K562 (cell line): ENCODE measurements around the gene DAPK1. TPM values are rescaled to one million over a fixed set of nuclear protein-coding genes. Genes with fewer than 3 reads are reported as not detected.
A peak's percentile ranks its signal among the peaks of the same experiment; 100 is the strongest.

Source experiments
- ATAC-seq: fragments of 200-7000 bp; cut with Tn5 transposase; 3 replicates; pipeline ENCODE4 v1.9.1; 2020; ENCODE audit warnings: moderate library complexity
- BruUV-seq: library from RNA; stranded (reverse); fragments of 400-500 nt; replicated peaks from 2 replicates; lab custom pipeline; 2021; lab: Mats Ljungman, UMichigan
- CTCF ChIA-PET: fragments of 300-600 bp; formaldehyde crosslinking; extraction: SDS; loops from one replicate; lab custom pipeline; 2021; ENCODE audit warnings: low intra/inter-chr PET ratio; lab: Yijun Ruan, JAX
- POLR2A ChIA-PET: fragments of 300-600, 350-650 bp; sonication (Branson Sonifier 250); formaldehyde crosslinking; extraction: SDS; loops from one replicate; lab custom pipeline; 2021; ENCODE audit warnings: antibody characterized with exemption, inconsistent platforms; lab: Yijun Ruan, JAX
- DNase-seq, 4 experiments: peaks; one replicate each; pipeline versions ENCODE4 v3.0.0 to v3.0.0-alpha.2; 2011 to 2018; ENCODE audit warnings: low spot score in 3 of 4, mixed read lengths in 3 of 4; ENCODE audit errors: extremely low read depth in 1 of 4
- FAIRE-seq: peaks from 2 replicates; lab custom pipeline; 2011; peaks lifted over from hg19 to GRCh38; lab: Jason Lieb, UNC
- H2AFZ ChIP-seq: 2 replicates; pipeline ENCODE4 v1.6.0; 2011; ENCODE audit warnings: low read depth, low read length, control low read depth, inconsistent platforms
- H3K27ac ChIP-seq: fragments of 200-600 bp; 3 replicates; pipeline ENCODE4 v1.8.0; 2011; ENCODE audit warnings: low read depth, mild to moderate bottlenecking, control low read depth, inconsistent platforms, low read length, moderate library complexity, mixed read lengths; ENCODE audit errors: extremely low read depth
- H3K27me3 ChIP-seq, 2 experiments: fragments of 300-600 bp in 1 of 2; 2 replicates in 1 of 2; 3 replicates in 1 of 2; pipeline versions ENCODE4 v1.6.0 to v1.8.0; 2011; ENCODE audit warnings: inconsistent platforms in 2 of 2, low read length in 2 of 2, mild to moderate bottlenecking in 1 of 2, mixed read lengths in 1 of 2, moderate library complexity in 1 of 2; ENCODE audit not compliant: control insufficient read depth in 2 of 2, insufficient read depth in 2 of 2
- H3K36me3 ChIP-seq: fragments of 300-600 bp; 3 replicates; pipeline ENCODE4 v1.8.0; 2011; ENCODE audit warnings: mild to moderate bottlenecking, low read length, inconsistent platforms; ENCODE audit not compliant: control insufficient read depth, insufficient read depth
- H3K4me1 ChIP-seq, 2 experiments: fragments of 200-600 bp in 1 of 2; replicated peaks in 1 of 2; 2 replicates in 1 of 2; 3 replicates in 1 of 2; pipeline versions ENCODE4 v1.5.1 to v1.8.0; 2011; ENCODE audit warnings: inconsistent platforms in 2 of 2, low read length in 2 of 2, mild to moderate bottlenecking in 1 of 2, mixed read lengths in 1 of 2, moderate library complexity in 1 of 2; ENCODE audit not compliant: control insufficient read depth in 2 of 2, insufficient read depth in 2 of 2
- H3K4me2 ChIP-seq: 2 replicates; pipeline ENCODE4 v1.6.1; 2011; ENCODE audit warnings: low read length, control low read depth, inconsistent platforms, mixed read lengths; ENCODE audit not compliant: insufficient read depth
- H3K4me3 ChIP-seq: fragments of 200-600 bp; sonication (generic), shearing (Covaris generic); 2 replicates; pipeline ENCODE4 v1.5.1; 2016; ENCODE audit warnings: control low read depth, inconsistent platforms
- H3K79me2 ChIP-seq: fragments of 200-600 bp; 3 replicates; pipeline ENCODE4 v1.8.0; 2011; ENCODE audit warnings: low read length, inconsistent platforms; ENCODE audit not compliant: control insufficient read depth, insufficient read depth
- H3K9ac ChIP-seq, 2 experiments: 2 replicates each; pipeline versions ENCODE4 v1.6.0 to v1.6.1; 2011; ENCODE audit warnings: low read depth in 2 of 2, low read length in 2 of 2, control low read depth in 1 of 2, inconsistent platforms in 1 of 2, mild to moderate bottlenecking in 1 of 2, mixed read lengths in 1 of 2; ENCODE audit not compliant: insufficient read depth in 1 of 2
- H3K9me1 ChIP-seq: one replicate; pipeline ENCODE4 v1.6.0; 2011; ENCODE audit warnings: inconsistent platforms, mild to moderate bottlenecking, low read length, moderate library complexity; ENCODE audit not compliant: control insufficient read depth, insufficient read depth
- H3K9me3 ChIP-seq: replicated peaks from 2 replicates; pipeline ENCODE4 v1.5.1; 2011; ENCODE audit warnings: low read depth, low read length, inconsistent platforms; ENCODE audit not compliant: control insufficient read depth, insufficient read depth
- H4K20me1 ChIP-seq: replicated peaks from 2 replicates; pipeline ENCODE4 v1.6.1; 2011; ENCODE audit warnings: low read length, inconsistent platforms, mixed read lengths; ENCODE audit not compliant: control insufficient read depth, insufficient read depth
- BRF2 ChIP-seq: IDR thresholded peaks from 3 replicates; pipeline ENCODE4 v1.6.1; 2011; ENCODE audit warnings: borderline replicate concordance, mild to moderate bottlenecking; ENCODE audit not compliant: insufficient read length, insufficient read depth
- DPF2 ChIP-seq: fragments of 450-650 bp; IDR thresholded peaks from 2 replicates; pipeline ENCODE4 v1.6.1; 2016
- GTF2F1 ChIP-seq: IDR thresholded peaks from 2 replicates; pipeline ENCODE4 v1.6.1; 2011; ENCODE audit warnings: low read depth, low read length, improper control_type of control experiment
- HMBOX1 ChIP-seq: sonication (generic); IDR thresholded peaks from 2 replicates; pipeline ENCODE4 v1.6.1; 2016
- KHSRP ChIP-seq: fragments of 450-650 bp; IDR thresholded peaks from 2 replicates; pipeline ENCODE4 v1.6.1; 2017
- RBBP5 ChIP-seq: fragments of 200-600 bp; sonication (generic); IDR thresholded peaks from 2 replicates; pipeline ENCODE4 v1.6.1; 2012; ENCODE audit warnings: borderline replicate concordance, mild to moderate bottlenecking, low read length, control low read depth, inconsistent platforms; ENCODE audit not compliant: insufficient read depth, poor library complexity, severe bottlenecking
- SAP30 ChIP-seq: fragments of 200-600 bp; sonication (generic); IDR thresholded peaks from 2 replicates; pipeline ENCODE4 v1.6.1; 2012; ENCODE audit warnings: borderline replicate concordance, low read depth, mild to moderate bottlenecking, moderate library complexity, low read length, control low read depth, inconsistent platforms; ENCODE audit not compliant: insufficient read depth, poor library complexity, severe bottlenecking
- SMARCE1 ChIP-seq: fragments of 450-650 bp; IDR thresholded peaks from 2 replicates; pipeline ENCODE4 v1.7.1; 2016; ENCODE audit warnings: mild to moderate bottlenecking
- SNRNP70 ChIP-seq: fragments of 200-400 bp; formaldehyde crosslinking; optimal IDR thresholded peaks from 2 replicates; pipeline ENCODE3; 2017; ENCODE audit warnings: low read depth, low read length
- TRIM24 ChIP-seq, 2 experiments: fragments of 450-650 bp; IDR thresholded peaks; 2 replicates each; pipeline ENCODE4 v1.6.1; 2016
- TRIM28 ChIP-seq: fragments of 450-650 bp; IDR thresholded peaks from 2 replicates; pipeline ENCODE4 v1.6.1; 2017
- ZFP1 ChIP-seq: fragments of 450-650 bp; formaldehyde crosslinking; IDR thresholded peaks from 2 replicates; pipeline ENCODE4 v1.4.0; 2020; ENCODE audit warnings: mild to moderate bottlenecking, mixed read lengths
- ZNF280A ChIP-seq: fragments of 450-650 bp; IDR thresholded peaks from 2 replicates; pipeline ENCODE4 v1.6.1; 2018; ENCODE audit warnings: mild to moderate bottlenecking, low read depth; ENCODE audit not compliant: partially characterized antibody
- WGBS: fragments of 100-300 bp; shearing (Covaris generic); methylation state at CpG from one replicate; pipeline ENCODE4 v1.1.6; 2016; ENCODE audit warnings: low coverage, mixed read lengths; ENCODE audit not compliant: insufficient coverage; ENCODE audit errors: missing lambda C conversion rate; 5-methylcytosine and 5-hydroxymethylcytosine counted together
- in situ Hi-C: fragments of 300-500 bp; cut with MboI; formaldehyde crosslinking; loops from 4 replicates; pipeline ENCODE4 v1.15.0; 2018; ENCODE audit warnings: inconsistent platforms, mixed read lengths
- intact Hi-C: fragments of 100-400 bp; cut with micrococcal nuclease; formaldehyde crosslinking; loops from 2 replicates; pipeline ENCODE4 v1.14.2; 2022
- polyA plus RNA-seq, 8 experiments: library from polyadenylated mRNA; depleted of rRNA in 4 of 8; stranded (reverse) in 5 of 8; unstranded in 3 of 8; fragments of >200 nt; fragmentation: Nextera tagmentation in 2 of 8; fragmentation: Illumina TruSeq in 1 of 8; extraction: Ambion mirVana in 2 of 8; extraction: Trizol in 1 of 8; gene quantifications; 2 replicates each; pipeline versions ENCODE4 v1.2.1 to v1.2.3, GENCODE V29; 2011 to 2014; ENCODE audit warnings: inconsistent platforms in 1 of 8, missing spikeins in 1 of 8
- total RNA-seq, 7 experiments: library from RNA; depleted of rRNA in 6 of 7; stranded (reverse); fragments of >200 nt in 6 of 7; fragmentation: Illumina TruSeq in 2 of 7; extraction: Trizol in 2 of 7; gene quantifications; 2 replicates each; pipeline versions ENCODE4 v1.2.1 to v1.2.3, GENCODE V29; 2011 to 2021; ENCODE audit warnings: low replicate concordance in 1 of 7

The DAPK1 gene
- total and polyA plus RNA-seq, 9 of the 15 experiments (the other 6 are each of a cell fraction or from before 2014, with no cell fraction given): 1.7 to 26.4 (median 15.8) TPM

GRCh38 chr9:87579781-87580541 is 82.3 kb downstream of the DAPK1 start (continued):
- TF ChIP-seq GTF2F1 (no peak), TRIM28 (no peak)

GRCh38 chr9:87580941-87581438 is 83.3 kb downstream of the DAPK1 start:
- H2AFZ ChIP-seq: no peak overlapping the region; the same call in 1 of the 2 replicates
- H3K9ac ChIP-seq: no peak overlapping the region
- FAIRE-seq (peak; percentile 52), DNase-seq (no peak), ATAC-seq (peak; percentile 43)
- H4K20me1 ChIP-seq: peaks cover 18% of the 10 kb centered on the region; the same call in 1 of the 2 replicates
- H3K9me3 ChIP-seq: no peaks in the 10 kb centered on the region
- H3K27me3 ChIP-seq: no peaks in the 10 kb centered on the region
- 13% methylated on average over 10 of the region's 10 CpGs for WGBS
- CTCF ChIA-PET: no interaction called here
- BruUV-seq: no TSS peak
- H3K4me2 ChIP-seq: peak overlapping the region; percentile 52
- H3K9me1 ChIP-seq: no peaks in the 10 kb centered on the region
- intact Hi-C loops (no loop called here), in situ Hi-C loops (no loop called here)
- H3K79me2 ChIP-seq: peaks cover 13% of the 10 kb centered on the region
- no peak overlapping the region for H3K4me3 ChIP-seq
- POLR2A ChIA-PET: interaction anchor here (0.6 to 1.5 kb wide), 3 partner anchors 12 to 874 kb away, joined by 3 to 4 read pairs (median 3); no protein-coding TSS in a partner anchor
- no peak overlapping the region; the same call in 2 of the 3 replicates for H3K27ac ChIP-seq
- peaks cover 0 to 29% of the 10 kb centered on the region in 2 experiments; a peak in 4 of 5 replicates for H3K4me1 ChIP-seq
- H3K36me3 ChIP-seq: no peaks in the 10 kb centered on the region
- no peak for TF ChIP-seq KHSRP
- TF ChIP-seq SAP30: no peak
- no peak for TF ChIP-seq ZNF280A
- peak; percentile 71 for TF ChIP-seq HMBOX1
- TF ChIP-seq TRIM24 (IDR thresholded peaks at IDR 0.05): no peak
- TF ChIP-seq ZFP1 (CRISPR knock-in tag): no peak
- peak; percentile 53 for TF ChIP-seq RBBP5
- TF ChIP-seq SNRNP70: no peak
- no peak for TF ChIP-seq BRF2
- TF ChIP-seq SMARCE1: no peak
- TF ChIP-seq DPF2: 0 out of 2 replicates have a peak, but pooled peaks have one; percentile 3
